Activated T-helper 1 cell treated with anti-CD3 and anti-CD28 coated beads, Interleukin-2, amount 50 U/mL, for 16 hours (primary cell): Measurements from ENCODE around the gene MPP2.
"Not testable (repeated sequence)": the region's sequence is repeated elsewhere in the genome, so short reads cannot be mapped to it uniquely, and the experiment has no call there.

Experiments used
- DNase-seq, 2 donors: peaks; one replicate each; pipeline ENCODE4 v3.0.0-alpha.2; 2020; ENCODE audit warnings: low read depth in 1 of 2, low spot score in 1 of 2

The MPP2 gene

DNA sequence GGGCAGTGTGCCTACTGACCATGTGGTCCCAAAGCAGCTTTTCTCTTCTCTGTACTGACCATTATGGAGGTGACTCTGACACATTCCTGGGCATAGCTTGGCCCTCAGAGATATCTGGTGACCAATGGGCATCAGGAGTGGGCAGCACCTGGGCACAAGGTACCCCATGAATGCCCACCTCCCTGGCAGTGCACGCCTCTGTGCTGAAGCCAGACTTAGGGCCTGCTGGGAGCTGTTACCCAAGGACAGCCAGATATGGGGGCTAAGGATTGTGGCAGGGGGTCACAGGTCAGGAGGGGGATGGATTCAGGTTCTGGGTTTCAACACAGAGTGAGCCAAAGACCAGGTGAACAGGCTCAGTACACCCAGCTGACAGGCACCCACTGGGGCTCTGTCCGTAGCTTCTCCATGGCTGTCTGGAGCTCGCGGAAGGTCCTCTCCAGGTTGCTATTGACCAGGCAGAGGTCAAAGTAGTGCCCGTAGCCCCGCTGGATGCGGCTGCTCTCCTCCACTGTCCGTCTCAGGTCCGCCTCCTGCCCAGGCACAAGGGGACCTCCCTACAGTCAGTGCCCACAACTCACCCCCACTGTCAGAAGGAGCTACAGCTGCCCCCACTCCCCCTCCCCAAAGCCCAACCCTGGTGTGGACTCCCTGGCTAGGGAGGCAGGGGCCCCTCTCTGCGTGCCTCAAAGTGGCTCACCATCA, 29.7 kb downstream of the MPP2 start:
- DNase-seq, result no peak

DNA sequence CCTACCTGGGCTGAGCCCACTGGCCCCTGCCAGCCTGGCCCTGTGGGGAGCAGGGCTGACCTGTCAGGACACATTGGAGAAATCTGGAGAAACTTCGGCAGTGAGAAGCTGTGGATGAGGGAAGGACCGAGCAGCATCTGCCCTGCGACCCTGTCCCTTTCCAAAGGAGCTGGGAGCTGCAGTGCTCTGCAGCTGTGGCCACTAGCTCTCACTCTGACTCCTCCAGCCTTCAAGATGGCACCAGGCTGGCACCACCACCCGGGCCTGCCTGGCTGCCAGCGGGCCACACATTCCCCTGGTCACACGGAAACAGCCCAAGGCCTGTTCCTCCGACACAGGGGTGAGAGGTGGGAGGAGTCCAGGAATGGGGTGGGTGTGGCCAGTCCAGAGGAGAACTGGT, 30.3 kb downstream of the MPP2 start:
- DNase-seq, result no peak

DNA sequence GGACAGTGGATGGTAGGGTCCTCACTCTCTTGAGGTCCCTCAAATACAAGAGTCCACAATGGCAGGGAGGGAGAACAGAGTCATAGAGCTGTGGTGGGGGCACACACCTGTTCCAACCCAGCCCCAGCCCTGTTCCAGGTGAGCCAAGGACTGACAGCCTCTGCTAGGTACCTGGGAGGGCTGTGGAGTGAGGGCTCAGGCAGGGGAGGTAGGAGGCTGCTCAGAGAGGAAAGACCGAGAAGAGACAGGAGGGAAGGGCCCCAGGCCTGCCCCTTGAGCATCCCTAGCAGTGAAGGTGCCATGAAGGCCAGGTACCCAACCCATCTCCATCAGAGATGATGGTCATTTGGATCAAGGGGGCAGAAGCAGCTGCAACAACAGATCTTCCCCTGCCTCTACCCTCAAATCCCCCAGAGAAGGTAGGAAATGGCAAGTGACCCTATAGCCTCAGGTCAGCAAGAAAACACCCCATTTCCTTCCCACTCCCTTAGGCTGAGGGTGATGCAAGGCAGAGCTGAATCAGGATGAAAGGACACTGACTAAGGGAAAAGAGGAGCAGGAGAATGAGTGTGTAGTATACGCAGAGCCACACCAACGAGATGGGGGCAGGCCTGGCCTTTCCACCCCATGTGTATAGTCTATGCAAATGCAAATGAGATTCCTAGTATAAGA, 31.7 kb downstream of the MPP2 start:
- no peak for DNase-seq

DNA sequence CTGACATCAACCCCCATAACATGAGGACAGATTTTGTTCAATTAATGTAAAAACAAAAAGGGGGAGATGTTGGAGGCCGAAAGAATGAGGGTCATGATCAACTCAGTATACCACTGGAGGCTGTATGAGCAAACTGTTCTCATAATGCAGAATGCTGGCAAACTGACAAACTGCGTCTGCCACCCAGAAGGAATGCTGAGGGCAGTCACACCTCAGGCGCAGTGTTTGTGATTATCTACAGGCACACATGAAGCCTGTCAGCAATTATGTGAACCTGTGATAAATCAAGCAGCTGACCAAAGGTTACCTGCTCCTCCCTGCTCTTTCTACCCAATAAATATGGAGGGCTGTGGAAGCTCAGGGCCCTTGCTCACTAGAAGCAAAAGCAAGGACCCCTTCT, 33.0 kb downstream of the MPP2 start:
- DNase-seq, result no peak

DNA sequence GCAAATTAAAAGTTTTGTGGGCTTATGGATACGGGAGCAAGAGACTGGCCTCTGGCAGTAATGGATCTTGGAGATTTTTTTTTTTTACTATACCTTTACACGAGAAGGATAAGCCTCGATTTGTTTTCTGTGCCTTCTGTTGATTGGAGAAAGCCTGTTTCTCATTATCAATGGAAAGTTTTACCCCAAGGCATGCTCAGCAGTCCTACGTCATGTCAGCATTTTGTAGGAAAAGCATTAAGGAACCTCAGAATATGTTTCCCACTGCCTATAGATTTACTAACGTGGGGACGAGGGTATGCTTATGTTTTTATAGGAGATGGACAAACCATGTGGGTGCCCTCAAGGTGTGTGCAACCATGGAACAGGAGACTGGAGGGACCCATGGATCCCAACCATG, 33.5 kb downstream of the MPP2 start:
- DNase-seq, result no peak

DNA sequence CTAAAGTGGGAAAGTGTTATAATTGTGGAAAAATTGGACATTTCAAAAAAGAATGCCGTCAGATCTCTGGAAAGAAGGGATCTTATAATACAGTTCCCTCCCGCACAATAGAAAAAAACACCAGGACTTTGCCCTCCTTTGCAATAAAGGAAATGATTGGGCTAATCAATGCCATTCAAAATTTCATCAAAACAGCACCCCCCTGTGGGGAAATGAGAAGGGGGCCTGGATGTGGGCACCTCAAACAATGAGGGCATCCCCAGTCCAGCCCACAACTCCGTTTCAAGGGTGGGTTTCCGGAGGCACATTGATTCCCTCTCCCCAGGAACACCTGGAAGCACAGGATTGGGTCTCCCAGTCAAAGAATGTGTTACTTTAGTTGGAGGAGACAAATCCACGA, 34.2 kb downstream of the MPP2 start:
- no peak for DNase-seq

DNA sequence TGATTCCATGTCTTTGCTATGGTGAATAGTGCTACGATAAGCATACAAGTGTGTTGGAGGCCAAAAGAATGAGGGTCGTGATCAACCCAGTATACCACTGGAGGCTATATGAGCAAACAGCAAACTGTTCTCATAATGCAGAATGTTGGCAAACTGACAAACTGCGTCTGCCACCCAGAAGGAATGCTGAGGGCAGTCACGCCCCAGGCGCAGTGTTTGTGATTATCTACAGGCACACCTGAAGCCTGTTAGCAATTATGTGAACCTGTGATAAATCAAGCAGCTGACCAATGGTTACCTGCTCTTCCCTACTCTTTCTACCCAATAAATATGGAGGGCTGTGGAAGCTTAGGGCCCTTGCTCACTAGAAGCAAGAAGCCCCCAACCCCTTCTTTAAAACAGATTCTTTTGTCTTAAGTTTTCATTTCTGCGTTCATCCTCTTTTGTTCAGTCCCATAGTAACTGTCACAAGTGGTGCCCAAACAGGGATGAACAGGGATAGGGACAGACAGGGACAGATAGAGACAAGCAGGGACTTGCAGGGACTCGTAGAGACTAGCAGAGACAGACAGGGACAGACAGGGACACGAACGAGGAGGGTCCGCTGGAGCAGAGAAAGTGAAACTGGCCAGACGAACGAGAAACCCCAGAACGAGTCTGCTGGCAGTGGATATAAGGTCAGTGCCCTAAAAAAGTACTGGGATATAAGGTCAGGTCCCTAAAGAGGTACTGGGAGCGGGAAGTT, 35.2 kb downstream of the MPP2 start:
- no peak for DNase-seq

DNA sequence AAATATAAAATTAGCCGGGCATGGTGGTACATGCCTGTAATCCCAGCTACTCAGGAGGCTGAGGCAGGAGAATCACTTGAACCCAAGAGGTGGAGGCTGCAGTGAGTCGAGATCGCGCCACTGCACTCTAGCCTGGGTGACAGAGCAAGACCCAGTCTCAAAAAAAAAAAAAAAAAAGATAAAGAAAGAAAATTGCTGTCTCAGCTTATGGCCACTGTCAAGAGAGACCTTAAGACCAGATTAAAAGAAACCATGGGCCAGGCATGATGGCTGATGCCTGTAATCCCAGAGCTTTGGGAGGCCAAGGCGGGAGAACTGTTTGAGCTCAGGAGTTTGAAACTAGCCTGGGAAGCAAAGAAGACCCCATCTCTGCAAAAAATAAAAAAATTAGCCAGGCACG, 38.3 kb downstream of the MPP2 start:
- not testable (repeated sequence) for DNase-seq

DNA sequence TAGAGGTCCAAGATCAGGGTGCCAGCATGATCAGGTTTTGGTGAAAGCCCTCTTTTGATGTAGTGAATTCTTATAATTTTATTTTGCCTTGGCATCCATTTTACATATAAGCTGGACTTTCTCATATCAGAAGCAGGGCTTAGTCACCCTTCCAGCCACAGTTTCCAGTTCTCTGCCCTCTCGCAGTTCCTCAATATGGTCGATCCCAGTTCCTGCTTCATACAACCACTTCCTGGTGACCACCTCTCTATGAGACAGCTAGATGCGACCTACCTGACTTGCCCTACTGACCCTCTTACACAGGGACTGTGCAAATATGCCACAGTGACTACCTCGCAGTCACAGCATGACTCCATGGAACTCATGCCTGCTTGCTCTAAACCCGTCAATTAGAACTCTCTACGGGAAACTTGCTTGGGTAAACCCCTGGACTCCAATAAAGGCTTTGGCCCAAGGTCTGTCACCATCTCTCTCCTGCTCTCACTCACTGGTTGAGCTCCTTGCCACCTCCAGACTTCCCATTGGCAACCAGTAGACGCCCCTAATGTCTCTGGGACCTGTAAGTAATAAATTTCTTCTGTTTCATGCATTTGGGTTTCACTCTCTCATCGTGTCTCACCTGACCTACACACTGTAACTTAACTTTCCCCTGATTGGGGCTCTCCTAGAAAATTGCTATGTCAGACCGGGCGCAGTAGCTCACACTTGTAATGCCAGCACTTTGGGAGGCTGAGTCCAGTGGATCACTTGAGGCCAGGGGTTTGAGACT, 38.9 kb downstream of the MPP2 start:
- DNase-seq, result no peak

DNA sequence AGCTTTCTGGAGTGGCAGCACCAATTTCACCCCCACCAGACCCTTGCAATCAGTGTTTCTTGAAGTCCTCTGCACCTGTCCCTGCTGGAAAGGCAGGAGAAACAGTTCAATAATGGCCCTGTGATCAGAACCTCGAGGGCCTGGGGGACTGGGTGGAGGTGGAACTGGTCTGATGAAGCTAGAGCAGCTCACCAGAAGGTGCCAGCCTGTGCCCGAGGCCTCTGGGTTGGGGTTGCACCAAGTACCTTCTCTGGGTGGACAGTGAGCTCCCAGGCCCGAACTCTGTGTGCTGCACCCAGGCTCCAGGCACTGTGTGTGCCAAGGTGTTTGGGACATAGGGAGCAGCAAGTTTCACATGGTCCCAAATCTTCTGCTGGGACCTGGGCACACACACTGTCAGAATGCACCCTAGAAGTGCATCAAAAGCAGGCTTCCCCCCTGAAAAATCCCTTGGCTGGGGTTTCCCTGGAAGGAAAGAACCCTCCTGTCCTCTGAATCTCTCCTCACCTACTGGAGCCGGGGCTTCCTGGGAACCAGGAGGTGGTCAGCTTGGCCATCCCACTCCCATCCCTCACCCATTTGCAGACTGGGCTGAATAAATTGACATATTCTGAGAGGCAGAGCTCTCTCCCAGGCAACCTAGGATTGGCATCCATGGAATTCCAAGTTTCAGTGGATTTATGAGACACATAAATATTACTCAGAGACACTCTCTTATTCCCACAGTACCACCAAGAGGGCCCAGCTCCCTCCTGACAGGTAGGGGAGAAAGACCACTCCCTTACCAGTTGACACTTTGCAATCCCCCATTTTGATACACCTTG, 43.0 kb downstream of the MPP2 start:
- DNase-seq, result no peak

DNA sequence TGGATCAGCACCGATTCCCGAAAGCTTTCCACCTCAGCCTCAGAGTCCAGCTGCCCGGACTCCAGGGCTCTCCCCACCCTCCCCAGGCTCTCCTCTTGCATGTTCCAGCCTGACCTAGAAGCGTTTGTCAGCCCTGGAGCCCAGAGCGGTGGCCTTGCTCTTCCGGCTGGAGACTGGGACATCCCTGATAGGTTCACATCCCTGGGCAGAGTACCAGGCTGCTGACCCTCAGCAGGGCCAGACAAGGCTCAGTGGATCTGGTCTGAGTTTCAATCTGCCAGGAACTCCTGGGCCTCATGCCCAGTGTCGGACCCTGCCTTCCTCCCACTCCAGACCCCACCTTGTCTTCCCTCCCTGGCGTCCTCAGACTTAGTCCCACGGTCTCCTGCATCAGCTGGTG, 45.4 kb downstream of the MPP2 start:
- DNase-seq, result no peak

DNA sequence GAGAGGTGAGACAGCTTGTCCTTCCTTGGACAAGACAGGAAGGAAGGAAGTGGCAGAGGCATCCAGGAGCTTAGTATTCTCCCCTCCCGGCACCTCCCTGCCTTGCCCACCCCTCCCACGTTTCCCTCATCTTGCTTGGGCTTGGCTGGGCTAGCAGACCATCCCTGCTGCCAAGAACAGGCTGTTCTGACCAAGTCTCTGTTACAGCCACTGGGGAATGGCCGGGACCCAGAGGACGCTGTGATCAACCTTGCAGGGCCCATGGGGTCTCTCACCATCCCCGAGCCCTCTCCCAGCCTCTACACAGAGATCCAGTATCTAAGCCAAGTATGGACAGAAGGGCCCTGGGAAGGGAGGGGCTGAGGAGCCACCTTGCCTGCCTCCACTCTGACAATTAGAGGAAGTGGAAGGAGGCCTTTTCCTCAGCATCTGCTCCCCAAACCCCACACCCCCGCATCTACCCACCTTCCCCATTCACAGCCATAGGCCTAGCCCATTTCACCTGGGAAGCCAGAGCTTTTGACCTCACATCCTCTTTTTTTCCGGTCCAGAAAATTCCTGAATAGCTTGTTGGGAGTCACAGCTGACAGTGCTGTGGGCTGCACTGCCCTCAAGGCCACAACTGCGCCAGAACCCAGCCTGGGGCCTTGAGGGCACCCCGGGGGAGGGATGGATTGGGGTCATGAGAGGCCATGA, 46.3 kb downstream of the MPP2 start:
- no peak for DNase-seq

DNA sequence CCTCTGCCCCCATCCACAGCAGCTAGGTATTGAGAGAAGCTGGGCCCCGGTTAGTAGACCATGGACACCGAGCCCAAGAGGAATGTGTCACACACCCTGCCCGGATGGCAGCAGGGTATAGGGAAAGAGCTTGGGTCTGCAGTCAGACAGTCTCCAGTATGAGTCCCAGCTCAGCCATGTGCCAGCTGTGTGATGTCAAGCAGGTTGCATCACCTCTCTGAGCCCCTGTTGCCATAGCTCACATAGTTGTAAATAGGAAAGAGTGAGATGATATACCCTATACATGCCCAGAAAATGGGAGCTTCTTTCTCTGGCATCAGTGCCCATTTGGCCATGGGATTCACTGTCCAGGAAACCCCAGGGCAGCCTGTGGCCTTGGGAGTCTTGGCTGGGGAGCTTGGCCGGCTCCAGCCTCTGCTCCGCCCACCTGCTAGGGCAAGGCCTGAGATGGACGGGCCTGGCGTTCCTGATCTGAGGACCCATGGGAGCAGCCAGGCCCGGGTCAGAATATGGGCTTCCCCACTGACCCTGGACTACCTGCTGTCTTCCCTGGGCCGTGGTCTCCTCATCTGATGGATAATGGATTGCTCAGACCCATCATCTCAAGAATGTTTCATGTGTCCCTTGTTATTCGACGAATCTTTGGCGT, 47.1 kb downstream of the MPP2 start:
- DNase-seq, result no peak

DNA sequence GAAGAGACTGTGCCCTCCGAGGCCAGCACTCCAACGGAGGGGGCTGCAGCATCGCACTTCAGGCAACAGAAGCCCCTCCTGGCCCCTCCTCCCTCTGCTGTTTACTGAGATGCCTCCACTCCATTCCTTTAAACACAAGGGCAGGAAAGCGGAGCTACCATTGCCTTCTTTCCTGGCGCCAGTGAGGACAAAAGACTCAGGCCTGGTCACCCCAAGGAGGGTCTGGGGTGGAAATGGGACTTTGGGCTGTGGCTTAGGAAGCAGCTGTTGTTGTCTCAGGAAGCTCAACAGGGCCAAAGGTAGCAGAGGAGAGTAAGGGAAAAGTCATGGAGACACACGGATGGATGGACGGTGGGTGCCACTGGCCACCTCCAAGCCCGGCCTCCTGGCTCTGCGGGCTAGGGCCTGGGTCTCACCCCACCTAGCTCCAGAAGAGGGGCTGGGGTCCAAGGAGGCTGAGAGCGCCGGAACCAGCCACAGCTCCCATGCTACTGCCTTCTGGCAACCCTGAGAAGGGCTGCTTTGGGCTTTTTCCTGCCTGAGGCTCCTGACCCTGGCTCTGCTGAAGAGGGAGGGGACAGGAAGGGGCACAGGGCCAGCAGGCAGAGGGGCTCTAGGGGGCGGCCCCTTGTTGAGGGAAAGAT, 49.3 kb downstream of the MPP2 start:
- no peak for DNase-seq

DNA sequence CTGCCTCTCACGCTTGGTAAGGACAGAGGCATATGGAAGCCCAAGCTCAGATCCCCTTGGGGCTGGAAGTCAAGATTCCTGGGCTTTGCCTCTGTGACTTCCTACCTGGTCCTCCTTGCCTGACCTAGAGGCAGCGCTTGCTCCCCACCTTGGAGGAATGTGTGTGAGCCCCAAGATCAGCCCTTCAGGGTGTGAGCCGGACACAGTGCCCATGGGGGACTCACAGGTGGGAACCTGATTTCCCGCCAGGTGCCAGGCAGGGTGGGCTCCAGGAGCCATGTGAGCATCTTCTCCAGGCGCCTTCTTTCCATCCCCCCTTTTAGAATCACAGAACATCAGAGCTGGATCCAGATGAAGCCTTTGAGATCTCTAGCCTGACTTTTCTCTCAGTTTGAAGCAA, 50.2 kb downstream of the MPP2 start:
- DNase-seq, result no peak

DNA sequence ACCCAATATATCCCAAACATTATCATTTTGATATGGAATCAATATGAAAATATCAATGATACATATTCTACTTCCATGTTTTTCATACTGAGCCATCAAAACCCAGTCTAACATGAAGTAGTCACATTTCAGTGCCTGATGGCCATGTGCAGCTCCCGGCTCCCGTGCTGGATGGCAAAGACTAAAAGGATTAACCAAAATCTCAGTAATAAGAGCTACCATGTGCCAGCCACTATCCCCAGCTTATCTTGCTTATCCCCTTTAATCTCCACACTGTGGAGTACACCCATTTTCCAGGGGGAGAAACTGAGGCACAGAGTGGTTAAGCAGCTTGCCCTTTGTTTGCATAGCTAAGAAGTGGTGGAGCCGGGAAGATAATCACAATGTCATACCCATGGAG, 51.2 kb downstream of the MPP2 start:
- no peak for DNase-seq

DNA sequence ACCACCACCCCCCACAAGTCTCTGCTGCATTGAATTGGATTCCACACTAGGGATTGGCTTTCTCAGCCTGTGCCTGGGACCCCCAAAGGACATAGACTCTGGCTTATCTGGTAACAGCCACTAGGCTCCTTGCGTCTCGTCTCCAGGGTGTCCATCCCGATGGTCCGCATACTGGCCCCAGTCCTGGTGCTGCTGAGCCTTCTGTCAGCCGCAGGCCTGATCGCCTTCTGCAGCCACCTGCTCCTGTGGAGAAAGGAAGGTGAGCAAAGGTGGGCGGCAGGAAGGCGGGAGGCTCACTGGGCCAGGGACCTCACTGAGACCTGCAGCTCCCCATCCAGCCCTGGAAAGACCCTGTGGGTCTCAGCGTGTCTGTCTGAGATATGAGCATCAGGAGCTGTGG, 52.3 kb downstream of the MPP2 start:
- no peak for DNase-seq

DNA sequence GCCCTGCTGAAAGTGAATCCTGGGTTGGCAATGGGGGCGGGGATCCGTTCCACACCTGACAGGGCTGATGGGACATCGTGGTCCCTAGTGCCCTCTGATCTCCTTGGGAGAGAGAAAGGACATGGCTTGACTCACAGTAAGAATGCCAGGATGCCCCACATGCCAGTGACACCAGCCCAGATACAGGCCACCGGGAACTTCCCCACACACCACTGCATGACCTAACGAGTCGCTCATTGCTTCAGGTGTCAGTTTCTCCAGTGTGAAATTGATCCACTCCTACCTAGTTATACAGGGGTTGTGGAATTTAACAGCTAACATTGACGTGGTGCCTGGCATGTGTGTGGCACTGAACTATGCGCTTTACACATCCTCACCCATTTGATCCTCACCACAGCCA, 52.8 kb downstream of the MPP2 start:
- no peak for DNase-seq

DNA sequence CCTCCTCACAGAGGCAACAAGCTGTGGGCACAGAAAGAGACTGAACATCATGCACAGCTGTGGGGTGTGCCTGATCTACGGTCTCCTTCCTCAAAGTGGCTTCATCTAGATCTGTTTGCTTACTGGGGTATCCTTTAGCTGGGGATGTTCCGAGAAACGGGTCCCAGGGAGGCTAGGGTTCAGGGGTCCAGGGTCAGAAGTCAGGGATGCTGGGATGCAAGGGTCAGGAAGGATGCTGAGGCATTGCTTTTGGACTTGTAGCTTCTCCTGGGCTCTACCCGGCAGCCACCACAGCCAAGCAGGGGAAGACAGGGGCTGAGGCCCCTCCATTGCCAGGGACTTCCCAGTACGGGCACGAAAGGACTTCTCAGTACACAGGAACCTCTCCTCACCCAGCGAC, 53.8 kb downstream of the MPP2 start:
- DNase-seq, result no peak
